Measurements from ENCODE around the gene SDR39U1. TPM values are rescaled to one million over a fixed set of nuclear protein-coding genes. Genes with fewer than 3 reads are reported as not detected.

SDR39U1 gene
- polyA plus RNA-seq, 6 donors from 2014 or later: 79.5 to 106 (median 87.5) TPM

GRCh38 chr14:24422694-24423601, 19.6 kb downstream of the SDR39U1 start:
- H3K4me1 Mint-ChIP-seq: peaks cover 0 to 7% (median 5%) of the 10 kb centered on the region in 3 donors
- H3K27ac Mint-ChIP-seq: no peak overlapping the region
- no peak overlapping the region for H3K4me3 Mint-ChIP-seq
- no peak for ATAC-seq (ENCODE audit: low read depth in 2 of 2)
- H3K36me3 Mint-ChIP-seq: no peaks in the 10 kb centered on the region
- no peak for DNase-seq
- H3K9me3 Mint-ChIP-seq: no peaks in the 10 kb centered on the region
- H3K27me3 Mint-ChIP-seq: peaks cover 5 to 24% (median 19%) of the 10 kb centered on the region in 3 donors

GRCh38 chr14:24422261-24422660, 20.3 kb downstream of the SDR39U1 start:
- DNase-seq: no peak
- Mint-ChIP-seq H3K4me1 (peaks cover 0 to 7% (median 0%) of the 10 kb centered on the region in 3 donors), H3K9me3 (no peaks in the 10 kb centered on the region), H3K36me3 (no peaks in the 10 kb centered on the region), H3K27ac (no peak overlapping the region), H3K27me3 (peaks cover 5 to 24% (median 20%) of the 10 kb centered on the region in 3 donors), H3K4me3 (no peak overlapping the region)
- ATAC-seq (ENCODE audit: low read depth in 2 of 2): no peak

- DNase-seq (no peak), ATAC-seq (ENCODE audit: low read depth in 2 of 2) (no peak)
- no peaks in the 10 kb centered on the region for H3K9me3 Mint-ChIP-seq
- no peak overlapping the region for H3K27ac Mint-ChIP-seq
- peaks cover 7 to 36% (median 30%) of the 10 kb centered on the region in 3 donors for H3K27me3 Mint-ChIP-seq
- no peak overlapping the region for H3K4me3 Mint-ChIP-seq
- no peaks in the 10 kb centered on the region for H3K36me3 Mint-ChIP-seq
- peaks cover 0 to 3% (median 0%) of the 10 kb centered on the region in 3 donors for H3K4me1 Mint-ChIP-seq
Observed at GRCh38 chr14:24418492-24418873, 24.1 kb downstream of the SDR39U1 start.

- H3K9me3 Mint-ChIP-seq: no peaks in the 10 kb centered on the region
- ATAC-seq (ENCODE audit: low read depth in 2 of 2): no peak
- no peaks in the 10 kb centered on the region for H3K36me3 Mint-ChIP-seq
- H3K27me3 Mint-ChIP-seq: peaks cover 8 to 36% (median 30%) of the 10 kb centered on the region in 3 donors
- H3K27ac Mint-ChIP-seq: no peak overlapping the region
- peaks cover 0 to 3% (median 0%) of the 10 kb centered on the region in 3 donors for H3K4me1 Mint-ChIP-seq
- H3K4me3 Mint-ChIP-seq: no peak overlapping the region
- no peak for DNase-seq
Observed at GRCh38 chr14:24417832-24418491, 24.6 kb downstream of the SDR39U1 start.

GRCh38 chr14:24416932-24417619, 25.5 kb downstream of the SDR39U1 start:
- Mint-ChIP-seq H3K27ac (no peak overlapping the region), H3K4me1 (peaks cover 0 to 3% (median 0%) of the 10 kb centered on the region in 3 donors), H3K9me3 (no peaks in the 10 kb centered on the region), H3K27me3 (peaks cover 8 to 36% (median 30%) of the 10 kb centered on the region in 3 donors), H3K36me3 (no peaks in the 10 kb centered on the region), H3K4me3 (no peak overlapping the region)
- DNase-seq: no peak
- ATAC-seq (ENCODE audit: low read depth in 2 of 2): no peak

GRCh38 chr14:24416254-24416931, 26.2 kb downstream of the SDR39U1 start:
- peaks cover 8 to 36% (median 30%) of the 10 kb centered on the region in 3 donors for H3K27me3 Mint-ChIP-seq
- no peaks in the 10 kb centered on the region for H3K36me3 Mint-ChIP-seq
- peak overlapping the region in 1 of 6 donors; percentile 44 for H3K27ac Mint-ChIP-seq
- H3K4me1 Mint-ChIP-seq: peaks cover 0 to 3% (median 0%) of the 10 kb centered on the region in 3 donors
- H3K4me3 Mint-ChIP-seq: no peak overlapping the region
- H3K9me3 Mint-ChIP-seq: no peaks in the 10 kb centered on the region
- DNase-seq (no peak), ATAC-seq (ENCODE audit: low read depth in 2 of 2) (no peak)

- Mint-ChIP-seq H3K4me1 (peaks cover 0 to 3% (median 0%) of the 10 kb centered on the region in 3 donors), H3K4me3 (no peak overlapping the region), H3K36me3 (no peaks in the 10 kb centered on the region), H3K9me3 (no peaks in the 10 kb centered on the region), H3K27ac (peak overlapping the region in 1 of 6 donors; percentile 75), H3K27me3 (peaks cover 8 to 36% (median 30%) of the 10 kb centered on the region in 3 donors)
- ATAC-seq (ENCODE audit: low read depth in 2 of 2) (no peak), DNase-seq (no peak)
Observed at GRCh38 chr14:24415421-24416253, 26.9 kb downstream of the SDR39U1 start.

GRCh38 chr14:24414732-24415420, 27.7 kb downstream of the SDR39U1 start:
- Mint-ChIP-seq H3K4me1 (peaks cover 0 to 3% (median 0%) of the 10 kb centered on the region in 3 donors), H3K4me3 (no peak overlapping the region), H3K9me3 (no peaks in the 10 kb centered on the region), H3K27ac (peak overlapping the region in 1 of 6 donors; percentile 57), H3K27me3 (peaks cover 8 to 34% (median 23%) of the 10 kb centered on the region in 3 donors), H3K36me3 (no peaks in the 10 kb centered on the region)
- no peak for DNase-seq
- ATAC-seq (ENCODE audit: low read depth in 2 of 2): no peak

GRCh38 chr14:24414077-24414476, 28.5 kb downstream of the SDR39U1 start:
- Mint-ChIP-seq H3K4me1 (peaks cover 0 to 3% (median 0%) of the 10 kb centered on the region in 3 donors), H3K4me3 (no peak overlapping the region), H3K27ac (no peak overlapping the region), H3K27me3 (peaks cover 7 to 26% (median 15%) of the 10 kb centered on the region in 3 donors), H3K9me3 (no peaks in the 10 kb centered on the region), H3K36me3 (no peaks in the 10 kb centered on the region)
- ATAC-seq (ENCODE audit: low read depth in 2 of 2) (no peak), DNase-seq (no peak)

GRCh38 chr14:24411443-24412389, 30.9 kb downstream of the SDR39U1 start:
- peak overlapping the region in 1 of 6 donors; percentile 52 for H3K27ac Mint-ChIP-seq
- peaks cover 4 to 19% (median 6%) of the 10 kb centered on the region in 3 donors for H3K27me3 Mint-ChIP-seq
- DNase-seq (no peak), ATAC-seq (ENCODE audit: low read depth in 2 of 2) (peak; percentile 54 to 65)
- no peaks in the 10 kb centered on the region for H3K9me3 Mint-ChIP-seq
- H3K36me3 Mint-ChIP-seq: no peaks in the 10 kb centered on the region
- no peaks in the 10 kb centered on the region for H3K4me1 Mint-ChIP-seq
- H3K4me3 Mint-ChIP-seq: peak overlapping the region in 1 of 8 donors; percentile 63

GRCh38 chr14:24409956-24410355, 32.6 kb downstream of the SDR39U1 start:
- Mint-ChIP-seq H3K9me3 (no peaks in the 10 kb centered on the region), H3K27me3 (peaks cover 5 to 18% (median 11%) of the 10 kb centered on the region in 3 donors), H3K27ac (peak overlapping the region in 1 of 6 donors; percentile 37), H3K36me3 (no peaks in the 10 kb centered on the region), H3K4me3 (no peak overlapping the region), H3K4me1 (no peaks in the 10 kb centered on the region)
- DNase-seq (no peak), ATAC-seq (ENCODE audit: low read depth in 2 of 2) (no peak)

Data from naive B cell (primary cell).